GOT3 (cell line): ENCODE data around the gene METTL27.
"Not testable (repeated sequence)": the region's sequence is repeated elsewhere in the genome, so short reads cannot be mapped to it uniquely, and the experiment has no call there.

ENCODE experiments used
- DNase-seq: peaks from one replicate; lab custom pipeline; 2025; ENCODE audit warnings: mixed read lengths; lab: John Stamatoyannopoulos, UW

The METTL27 gene

GRCh38 chr7:73838642-73839041 is 3.7 kb downstream of the METTL27 start:
- DNase-seq: no peak

- not testable (repeated sequence) for DNase-seq
Measured at GRCh38 chr7:73837167-73837566, 5.1 kb downstream of the METTL27 start.

- DNase-seq: no peak
Measured at GRCh38 chr7:73834626-73835191, 7.6 kb downstream of the METTL27 start.

- DNase-seq: no peak
Measured at GRCh38 chr7:73833251-73833919, 8.9 kb downstream of the METTL27 start.

GRCh38 chr7:73832806-73833205 is 9.5 kb downstream of the METTL27 start:
- no peak for DNase-seq

GRCh38 chr7:73831834-73832651 is 10.3 kb downstream of the METTL27 start:
- DNase-seq: no peak

- DNase-seq: no peak
Measured at GRCh38 chr7:73831584-73831833, 10.8 kb downstream of the METTL27 start.

GRCh38 chr7:73830681-73831583 is 11.4 kb downstream of the METTL27 start, which contains the start of gene CLDN4:
Gene CLDN4, plus strand, starts transcription at chr7:73830996. Its CDS starts 206 bp downstream, at chr7:73831202.
- DNase-seq: no peak

- DNase-seq: no peak
Measured at GRCh38 chr7:73829921-73830680, 12.2 kb downstream of the METTL27 start.

GRCh38 chr7:73829505-73829904 is 12.8 kb downstream of the METTL27 start:
- DNase-seq: no peak

- no peak for DNase-seq
Measured at GRCh38 chr7:73828972-73829371, 13.3 kb downstream of the METTL27 start.

GRCh38 chr7:73828107-73828803 is 14.1 kb downstream of the METTL27 start:
- no peak for DNase-seq

- no peak for DNase-seq
Measured at GRCh38 chr7:73827567-73828106, 14.7 kb downstream of the METTL27 start.

GRCh38 chr7:73824986-73825385 is 17.3 kb downstream of the METTL27 start:
- DNase-seq: no peak

- no peak for DNase-seq
Measured at GRCh38 chr7:73823873-73824592, 18.3 kb downstream of the METTL27 start.

GRCh38 chr7:73823257-73823656 is 19.1 kb downstream of the METTL27 start:
- no peak for DNase-seq

GRCh38 chr7:73822319-73823173 is 19.8 kb downstream of the METTL27 start:
- DNase-seq: peak; percentile 88

GRCh38 chr7:73821597-73822285 is 20.6 kb downstream of the METTL27 start:
- DNase-seq: not testable (repeated sequence)
